Esophagus squamous epithelium (tissue), 5 donors: ENCODE measurements around the gene SPRYD3. TPM values are rescaled to one million over a fixed set of nuclear protein-coding genes. Genes with fewer than 3 reads are reported as not detected.

Experiments used
- DNase-seq: peaks from one replicate; lab custom pipeline; 2025; lab: John Stamatoyannopoulos, UW
- H3K27ac ChIP-seq, 4 donors: fragments of 200-600 bp; sonication (generic); one replicate each; pipeline ENCODE4 v1.5.1; 2016 to 2019; ENCODE audit warnings: mild to moderate bottlenecking in 1 of 4
- H3K27me3 ChIP-seq, 4 donors: fragments of 200-600 bp; sonication (generic); 1 replicate in 3 of 4; 2 replicates in 1 of 4; pipeline versions ENCODE4 v1.5.1 to v1.6.0; 2017 to 2021; ENCODE audit warnings: antibody characterized with exemption in 1 of 4
- H3K36me3 ChIP-seq, 3 donors: fragments of 200-600 bp; sonication (generic); one replicate each; pipeline ENCODE4 v1.5.1; 2016 to 2019
- H3K4me1 ChIP-seq, 3 donors: fragments of 200-600 bp; sonication (generic); one replicate each; pipeline ENCODE4 v1.5.1; 2017 to 2019
- H3K4me3 ChIP-seq, 4 donors: fragments of 200-600 bp; sonication (generic); 1 replicate in 3 of 4; 2 replicates in 1 of 4; pipeline ENCODE4 v1.5.1; 2016 to 2019; ENCODE audit warnings: mild to moderate bottlenecking in 2 of 4, moderate library complexity in 1 of 4
- H3K9me3 ChIP-seq, 3 donors: fragments of 200-600 bp; sonication (generic); one replicate each; pipeline ENCODE4 v1.5.1; 2016 to 2019
- POLR2A ChIP-seq, 4 donors: fragments of 450-650 bp; IDR thresholded peaks; one replicate each; pipeline ENCODE4 v1.6.1; 2017; ENCODE audit warnings: antibody characterized with exemption in 4 of 4, mild to moderate bottlenecking in 4 of 4, moderate library complexity in 3 of 4
- WGBS, 2 donors: methylation state at CpG; one replicate each; pipeline ENCODE4 v1.1.5; 2018; 5-methylcytosine and 5-hydroxymethylcytosine counted together
- intact Hi-C: fragments of 100-400 bp; cut with DNase I; formaldehyde crosslinking; loops from one replicate; pipeline ENCODE4 v1.15.0; 2022
- total RNA-seq, 4 donors: library from RNA; depleted of rRNA; stranded (reverse); fragments of >200 nt; gene quantifications; one replicate each; pipeline ENCODE4 v1.1.0, GENCODE V29; 2016
- TF ChIP-seq, protein P1 (sequence below), 6 experiments: fragments of 450-650 bp in 4 of 6; fragments of 200-600 bp in 2 of 6; sonication (generic) in 2 of 6; IDR thresholded peaks; one replicate each; pipeline ENCODE4 v1.5.1; 2016 to 2019; ENCODE audit warnings: antibody characterized with exemption in 6 of 6, mild to moderate bottlenecking in 4 of 6, moderate library complexity in 4 of 6
- donor health status: DM: yes; HTN: yes; CAD: no.

Gene SPRYD3
- total RNA-seq, 4 donors from 2014 or later = 28.2 to 41.4 (median 29.2) TPM

DNA sequence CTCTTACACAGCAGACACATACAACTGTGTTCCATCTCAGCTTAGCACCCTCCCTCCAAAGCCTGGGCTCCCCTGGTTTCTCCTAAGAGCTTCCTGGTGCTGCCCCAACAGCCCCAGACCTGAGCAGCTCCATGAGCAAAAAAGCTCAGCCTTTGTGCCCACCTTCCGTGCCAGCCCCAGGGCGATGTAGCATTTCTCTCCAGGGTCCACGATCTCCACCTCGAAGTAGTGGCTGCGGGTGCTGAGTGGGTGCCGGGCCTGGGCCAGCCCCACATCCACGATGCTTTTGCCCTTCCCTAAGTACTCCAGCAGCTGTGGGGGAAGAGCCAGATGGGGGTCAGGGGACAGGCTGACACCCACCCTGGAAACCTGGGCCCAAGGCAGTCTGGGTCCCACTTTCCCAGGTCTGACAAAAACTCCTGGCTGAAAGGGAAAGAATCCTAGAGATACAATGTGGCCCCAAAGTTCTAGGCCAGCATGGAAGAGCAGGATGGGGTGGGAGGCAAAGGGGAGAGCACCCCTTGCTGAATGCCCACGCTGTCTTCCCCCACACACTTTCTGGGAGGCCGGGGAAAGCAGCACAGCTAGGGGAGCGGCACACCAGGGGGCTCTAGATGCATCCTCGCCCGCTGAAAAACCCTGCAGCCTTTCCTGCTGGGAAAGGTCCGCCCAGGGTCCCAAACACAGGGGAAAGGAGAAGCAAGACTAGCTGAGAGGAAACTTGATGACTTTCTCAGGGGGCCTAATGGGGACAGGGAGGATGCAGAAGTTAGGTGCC is 11.0 kb downstream of the SPRYD3 start:
- no peaks in the 10 kb centered on the region for H3K27me3 ChIP-seq
- H3K4me1 ChIP-seq = peaks cover 41 to 99% (median 74%) of the 10 kb centered on the region in 3 donors
- intact Hi-C loops = loop anchor here (5.0 kb wide), 1 partner anchor 34 kb away; the partner anchor contains the start of gene SOAT2
- TF ChIP-seq, protein P1, sequence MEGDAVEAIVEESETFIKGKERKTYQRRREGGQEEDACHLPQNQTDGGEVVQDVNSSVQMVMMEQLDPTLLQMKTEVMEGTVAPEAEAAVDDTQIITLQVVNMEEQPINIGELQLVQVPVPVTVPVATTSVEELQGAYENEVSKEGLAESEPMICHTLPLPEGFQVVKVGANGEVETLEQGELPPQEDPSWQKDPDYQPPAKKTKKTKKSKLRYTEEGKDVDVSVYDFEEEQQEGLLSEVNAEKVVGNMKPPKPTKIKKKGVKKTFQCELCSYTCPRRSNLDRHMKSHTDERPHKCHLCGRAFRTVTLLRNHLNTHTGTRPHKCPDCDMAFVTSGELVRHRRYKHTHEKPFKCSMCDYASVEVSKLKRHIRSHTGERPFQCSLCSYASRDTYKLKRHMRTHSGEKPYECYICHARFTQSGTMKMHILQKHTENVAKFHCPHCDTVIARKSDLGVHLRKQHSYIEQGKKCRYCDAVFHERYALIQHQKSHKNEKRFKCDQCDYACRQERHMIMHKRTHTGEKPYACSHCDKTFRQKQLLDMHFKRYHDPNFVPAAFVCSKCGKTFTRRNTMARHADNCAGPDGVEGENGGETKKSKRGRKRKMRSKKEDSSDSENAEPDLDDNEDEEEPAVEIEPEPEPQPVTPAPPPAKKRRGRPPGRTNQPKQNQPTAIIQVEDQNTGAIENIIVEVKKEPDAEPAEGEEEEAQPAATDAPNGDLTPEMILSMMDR (IDR thresholded peaks at IDR 0.05) = no peak
- TF ChIP-seq POLR2A (IDR thresholded peaks at IDR 0.05) = no peak
- no peak overlapping the region for H3K4me3 ChIP-seq
- DNase-seq = no peak
- 82 to 89% methylated on average over 5 to 9 of the region's 13 CpGs for WGBS, 2 donors
- H3K36me3 ChIP-seq = peaks cover 0 to 93% (median 12%) of the 10 kb centered on the region in 3 donors
- no peaks in the 10 kb centered on the region for H3K9me3 ChIP-seq
- H3K27ac ChIP-seq = peak overlapping the region in 3 of 4 donors; percentile 76 to 84 (median 80)

DNA sequence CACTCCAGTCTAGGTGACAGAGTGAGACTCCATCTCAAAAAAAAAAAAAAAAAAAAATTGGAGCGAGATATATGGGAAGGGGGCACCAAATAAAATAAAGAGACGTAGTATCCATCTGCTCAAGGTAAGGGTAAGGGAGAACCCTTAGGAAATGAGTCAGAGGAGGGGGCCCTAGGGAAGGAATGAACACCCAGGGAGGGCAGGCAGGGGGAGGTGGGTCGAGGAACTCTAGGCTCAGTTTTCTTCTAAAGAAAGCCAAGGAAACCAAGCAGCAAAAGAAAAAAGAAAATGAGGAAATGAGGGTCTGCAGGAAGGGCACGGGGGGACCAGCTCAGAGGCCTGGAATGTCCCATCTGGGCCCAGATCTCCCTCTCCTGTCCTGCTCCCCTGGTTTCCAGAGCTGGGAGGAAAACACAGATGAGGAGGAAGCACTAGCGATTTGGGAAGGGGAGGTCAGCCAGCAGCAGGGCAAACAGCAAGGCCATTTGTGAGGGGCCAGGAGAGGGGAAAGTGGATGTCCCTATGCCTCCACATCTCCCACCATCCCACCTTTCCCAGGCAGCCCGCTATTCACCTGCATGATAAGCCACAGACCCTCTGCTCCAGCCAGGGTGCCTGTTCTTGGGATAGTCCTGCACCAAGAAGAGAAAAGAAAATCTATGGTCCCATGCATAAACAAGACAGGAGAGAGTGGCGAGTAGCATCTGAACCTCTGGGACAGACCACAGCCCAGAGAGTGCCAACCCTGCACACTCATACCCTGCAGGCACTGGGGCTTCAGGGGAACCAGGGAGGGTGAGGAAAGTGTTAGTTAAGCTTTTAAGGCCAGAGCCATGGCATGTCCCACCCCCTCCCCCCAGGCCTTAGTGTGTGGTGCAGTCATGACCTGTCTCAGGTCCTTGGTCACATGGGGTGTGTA is 11.9 kb downstream of the SPRYD3 start:
- intact Hi-C loops = loop anchor here (5.0 kb wide), 1 partner anchor 35 kb away; the partner anchor contains the start of gene SOAT2
- no peaks in the 10 kb centered on the region for H3K27me3 ChIP-seq
- peaks cover 32 to 99% (median 74%) of the 10 kb centered on the region in 3 donors for H3K4me1 ChIP-seq
- H3K27ac ChIP-seq = peak overlapping the region in 3 of 4 donors; percentile 76 to 84 (median 80)
- H3K36me3 ChIP-seq = peaks cover 0 to 93% (median 12%) of the 10 kb centered on the region in 3 donors
- DNase-seq = no peak
- WGBS, 2 donors = 71 to 84% methylated on average over 6 to 7 of the region's 7 CpGs
- TF ChIP-seq, protein P1 (IDR thresholded peaks at IDR 0.05) = no peak
- TF ChIP-seq POLR2A (IDR thresholded peaks at IDR 0.05) = no peak
- H3K4me3 ChIP-seq = no peak overlapping the region
- H3K9me3 ChIP-seq = no peaks in the 10 kb centered on the region

DNA sequence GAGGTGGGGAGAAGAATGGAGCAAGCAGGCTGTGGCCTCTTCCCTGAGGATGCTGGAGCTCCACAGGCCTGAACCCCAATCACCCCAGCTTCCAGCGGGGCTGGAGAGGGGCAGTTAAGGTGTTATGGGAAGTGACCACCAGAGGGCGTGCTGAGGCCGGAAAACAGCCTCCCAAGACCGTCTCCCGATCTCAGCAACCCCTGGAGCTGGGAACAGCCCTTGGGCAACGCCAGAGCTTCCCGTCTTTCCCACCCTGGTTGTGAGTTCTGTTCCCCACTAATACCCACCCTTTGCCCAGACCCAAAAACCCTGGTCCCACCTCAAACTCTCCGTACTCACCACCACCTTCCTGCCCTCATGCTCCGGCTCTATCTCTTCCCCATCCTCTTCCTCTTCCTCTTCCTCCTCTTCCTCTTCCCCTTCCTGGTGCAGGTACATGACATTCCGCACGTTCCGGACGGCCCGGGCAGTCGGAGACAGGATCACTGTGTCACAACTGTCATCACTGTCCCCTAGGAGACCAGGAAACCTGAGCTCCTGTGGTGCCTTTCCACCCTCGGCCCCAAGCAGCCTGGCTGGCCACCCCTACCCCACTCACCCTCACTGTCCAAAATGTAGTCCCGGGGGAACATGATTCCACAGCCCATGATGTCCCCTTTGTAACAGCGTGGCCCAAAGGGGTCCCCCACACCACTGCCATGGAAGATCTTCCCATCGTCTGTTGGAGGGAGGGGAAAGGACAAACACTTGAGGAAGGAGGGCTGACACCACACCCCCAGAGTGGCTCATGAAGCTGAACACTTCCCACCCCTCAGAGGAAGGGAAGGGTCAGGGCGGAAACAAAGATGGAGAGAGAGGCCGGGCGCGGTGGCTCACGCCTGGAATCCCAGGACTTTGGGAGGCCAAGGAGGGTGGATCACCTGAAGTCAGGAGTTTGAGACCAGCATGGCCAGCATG is 12.9 kb downstream of the SPRYD3 start:
- H3K9me3 ChIP-seq = no peaks in the 10 kb centered on the region
- no peak overlapping the region for H3K4me3 ChIP-seq
- 24 to 37% methylated on average over 18 to 24 of the region's 24 CpGs for WGBS, 2 donors
- no peaks in the 10 kb centered on the region for H3K27me3 ChIP-seq
- H3K36me3 ChIP-seq = peaks cover 0 to 98% (median 12%) of the 10 kb centered on the region in 3 donors
- peak overlapping the region in 3 of 4 donors; percentile 68 to 80 (median 74) for H3K27ac ChIP-seq
- peaks cover 22 to 99% (median 70%) of the 10 kb centered on the region in 3 donors for H3K4me1 ChIP-seq
- DNase-seq = no peak
- TF ChIP-seq, protein P1 (IDR thresholded peaks at IDR 0.05) = peak; percentile 74 to 94 (median 91)
- no peak for TF ChIP-seq POLR2A (IDR thresholded peaks at IDR 0.05)
- intact Hi-C loops = loop anchor here (5.0 kb wide), 1 partner anchor 36 kb away; the partner anchor contains the start of gene SOAT2

DNA sequence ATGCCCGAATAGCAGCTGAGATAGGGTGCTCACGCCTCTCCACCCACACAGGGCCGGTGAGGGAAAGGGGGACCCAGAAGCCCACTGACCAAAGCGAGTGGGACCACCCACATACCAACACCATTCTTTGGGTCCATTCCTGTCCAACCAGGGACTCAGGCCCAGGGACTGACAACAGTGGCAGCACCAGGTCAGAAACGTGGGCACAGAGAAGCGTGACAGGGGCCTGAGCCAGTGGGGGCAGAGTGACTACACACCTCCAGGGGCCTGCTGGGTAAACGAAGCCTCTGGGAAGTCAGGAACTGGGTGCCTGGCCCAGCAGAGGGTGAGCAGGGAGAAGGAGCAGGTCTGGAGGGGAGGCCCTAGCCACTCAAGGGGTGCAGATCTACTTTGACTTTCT is 13.7 kb downstream of the SPRYD3 start:
- Histone ChIP-seq H3K9me3 (no peaks in the 10 kb centered on the region), H3K4me1 (peaks cover 14 to 99% (median 70%) of the 10 kb centered on the region in 3 donors), H3K4me3 (no peak overlapping the region), H3K36me3 (peaks cover 0 to 99% (median 12%) of the 10 kb centered on the region in 3 donors), H3K27ac (peak overlapping the region in 3 of 4 donors; percentile 68 to 80 (median 74)), H3K27me3 (no peaks in the 10 kb centered on the region)
- TF ChIP-seq, protein P1 (IDR thresholded peaks at IDR 0.05) = no peak
- no peak for TF ChIP-seq POLR2A (IDR thresholded peaks at IDR 0.05)
- WGBS, 2 donors = 65 to 77% methylated on average over 5 to 7 of the region's 7 CpGs
- intact Hi-C loops = loop anchor here (5.0 kb wide), 1 partner anchor 37 kb away; the partner anchor contains the start of gene SOAT2
- DNase-seq = no peak
